Activated B cell treated with CpG ODN at 0.5 μM for 24 hours (primary cell): ENCODE data around the gene PCDHA5. TPM values are rescaled to one million over a fixed set of nuclear protein-coding genes. Genes with fewer than 3 reads are reported as not detected.

Experiments
- ATAC-seq: fragments of 200-7000 bp; cut with Tn5 transposase; one replicate; pipeline ENCODE4 v1.10.0; 2021; ENCODE audit warnings: low read depth, mild to moderate bottlenecking, moderate library complexity
- CTCF ChIA-PET: fragments of 350-600 bp; sonication (Branson Sonifier 250); formaldehyde crosslinking; loops from one replicate; lab custom pipeline; 2021; ENCODE audit warnings: antibody characterized with exemption; lab: Charles Lee
- POLR2A ChIA-PET: fragments of 350-600 bp; sonication (Branson Sonifier 250); formaldehyde crosslinking; loops from one replicate; lab custom pipeline; 2021; ENCODE audit warnings: antibody characterized with exemption; lab: Charles Lee
- DNase-seq: peaks from one replicate; pipeline ENCODE4 v3.0.0; 2022
- H3K27ac Mint-ChIP-seq: one replicate; pipeline ENCODE4 v1.8.0; 2020; ENCODE audit warnings: mixed read lengths
- H3K27me3 Mint-ChIP-seq: one replicate; pipeline ENCODE4 v1.8.0; 2021; ENCODE audit warnings: mixed read lengths
- H3K36me3 Mint-ChIP-seq: one replicate; pipeline ENCODE4 v1.8.0; 2021; ENCODE audit warnings: low read depth, mixed read lengths
- H3K4me1 Mint-ChIP-seq: one replicate; pipeline ENCODE4 v1.8.0; 2021; ENCODE audit warnings: mixed read lengths
- H3K4me3 Mint-ChIP-seq: one replicate; pipeline ENCODE4 v1.8.0; 2020; ENCODE audit warnings: mild to moderate bottlenecking, mixed read lengths
- H3K9me3 Mint-ChIP-seq: one replicate; pipeline ENCODE4 v1.8.0; 2020; ENCODE audit warnings: mixed read lengths
- CTCF ChIP-seq: fragments of 200-600 bp; IDR thresholded peaks from one replicate; pipeline ENCODE4 v1.8.0; 2022; ENCODE audit warnings: antibody characterized with exemption, mild to moderate bottlenecking
- intact Hi-C: fragments of 100-400 bp; cut with micrococcal nuclease; formaldehyde crosslinking; loops from one replicate; pipeline ENCODE4 v1.15.1; 2024
- total RNA-seq: library from RNA; stranded (reverse); gene quantifications from 2 replicates; pipeline ENCODE4 v1.2.3, GENCODE V29; 2022

The PCDHA5 gene
- total RNA-seq, 1 donor from 2014 or later, result not detected

GRCh38 chr5:140868721-140869554 is 47.5 kb downstream of the PCDHA5 start, which contains the start of gene PCDHA11:
TSS of gene PCDHA11 (plus strand) at chr5:140868957. CDS start at chr5:140869104, 147 bp downstream.
- no peak for TF ChIP-seq CTCF
- intact Hi-C loops, result loop anchor here (10.0 kb wide), 1 partner anchor 236 kb away; the partner anchor contains the start of gene PCDHB3
- Mint-ChIP-seq H3K27me3 (peaks cover 5% of the 10 kb centered on the region), H3K36me3 (no peaks in the 10 kb centered on the region), H3K4me1 (no peaks in the 10 kb centered on the region), H3K27ac (no peak within 1 kb of the TSS), H3K9me3 (peaks cover 3% of the 10 kb centered on the region), H3K4me3 (no peak within 1 kb of the TSS)
- no peak for DNase-seq
- ATAC-seq, result no peak
- CTCF ChIA-PET, result no interaction called here
- POLR2A ChIA-PET, result no interaction called here

- ChIA-PET CTCF (no interaction called here), POLR2A (no interaction called here)
- ATAC-seq (no peak), DNase-seq (no peak)
- Mint-ChIP-seq H3K27me3 (peaks cover 7% of the 10 kb centered on the region), H3K36me3 (no peaks in the 10 kb centered on the region), H3K4me3 (no peak overlapping the region), H3K27ac (no peak overlapping the region), H3K9me3 (peaks cover 4% of the 10 kb centered on the region), H3K4me1 (no peaks in the 10 kb centered on the region)
- no peak for TF ChIP-seq CTCF
- intact Hi-C loops, result loop anchor here (10.0 kb wide), 1 partner anchor 235 kb away; the partner anchor contains the start of gene PCDHB3
Measured at GRCh38 chr5:140869555-140869886, 48.1 kb downstream of the PCDHA5 start.

GRCh38 chr5:140870221-140871201 is 49.1 kb downstream of the PCDHA5 start:
- ATAC-seq (no peak), DNase-seq (no peak)
- Mint-ChIP-seq H3K4me1 (no peaks in the 10 kb centered on the region), H3K36me3 (no peaks in the 10 kb centered on the region), H3K27me3 (peaks cover 10% of the 10 kb centered on the region), H3K9me3 (peaks cover 4% of the 10 kb centered on the region), H3K4me3 (no peak overlapping the region), H3K27ac (no peak overlapping the region)
- intact Hi-C loops, result no loop called here
- ChIA-PET POLR2A (no interaction called here), CTCF (no interaction called here)
- TF ChIP-seq CTCF, result no peak

Other genes starting within 250 kb of the PCDHA5 start
- gene CD14, start 188.4 kb upstream of the PCDHA5 start, total RNA-seq, result 0.54 and 1.2 TPM in 2 replicates
- 20.1 and 23.3 TPM in 2 replicates for gene TMCO6, start 182.2 kb upstream of the PCDHA5 start, total RNA-seq
- gene NDUFA2, start 174.0 kb upstream of the PCDHA5 start, total RNA-seq, result 52.2 and 63.6 TPM in 2 replicates
- 104 and 114 TPM in 2 replicates for gene IK, start 173.8 kb upstream of the PCDHA5 start, total RNA-seq
- gene WDR55, start 156.7 kb upstream of the PCDHA5 start, total RNA-seq, result 33.8 and 36.9 TPM in 2 replicates
- gene DND1, start 148.0 kb upstream of the PCDHA5 start, total RNA-seq, result 2.6 and 3.4 TPM in 2 replicates
- 78.2 and 84.0 TPM in 2 replicates for gene HARS1, start 130.2 kb upstream of the PCDHA5 start, total RNA-seq
- 45.7 and 48.5 TPM in 2 replicates for gene HARS2, start 130.2 kb upstream of the PCDHA5 start, total RNA-seq
- gene ZMAT2, start 121.2 kb upstream of the PCDHA5 start, total RNA-seq, result 67.8 and 70.2 TPM in 2 replicates
- not detected in 2 replicates for gene PCDHA1, start 35.5 kb upstream of the PCDHA5 start, total RNA-seq
- gene PCDHA2, start 26.8 kb upstream of the PCDHA5 start, total RNA-seq, result not detected in 2 replicates
- gene PCDHA3, start 20.6 kb upstream of the PCDHA5 start, total RNA-seq, result not detected in 2 replicates
- not detected in 2 replicates for gene PCDHA4, start 14.5 kb upstream of the PCDHA5 start, total RNA-seq
- gene PCDHA6, start 6.3 kb downstream of the PCDHA5 start, total RNA-seq, result not detected in 2 replicates
- not detected in 2 replicates for gene PCDHA7, start 12.7 kb downstream of the PCDHA5 start, total RNA-seq
- not detected in 2 replicates for gene PCDHA8, start 19.6 kb downstream of the PCDHA5 start, total RNA-seq
- not detected in 2 replicates for gene PCDHA9, start 26.8 kb downstream of the PCDHA5 start, total RNA-seq
- gene PCDHA10, start 34.3 kb downstream of the PCDHA5 start, total RNA-seq, result 0.07 TPM in 1 of 2 replicates, not detected in the other
- not detected in 2 replicates for gene PCDHA11, start 47.3 kb downstream of the PCDHA5 start, total RNA-seq
- not detected in 2 replicates for gene PCDHA12, start 53.7 kb downstream of the PCDHA5 start, total RNA-seq
- gene PCDHA13, start 60.5 kb downstream of the PCDHA5 start, total RNA-seq, result not detected in 2 replicates
- not detected in 2 replicates for gene PCDHAC1, start 104.7 kb downstream of the PCDHA5 start, total RNA-seq
- not detected in 2 replicates for gene PCDHAC2, start 144.9 kb downstream of the PCDHA5 start, total RNA-seq
- not detected in 2 replicates for gene PCDHB1, start 229.8 kb downstream of the PCDHA5 start, total RNA-seq